Cardiac muscle cell (in vitro differentiated cells and primary cell): ENCODE data around the gene ARMS2. TPM values are rescaled to one million over a fixed set of nuclear protein-coding genes. Genes with fewer than 3 reads are reported as not detected.

Experiments used
- DNase-seq, 2 donors: peaks; one replicate each; pipeline versions ENCODE4 v3.0.0 to v3.0.0-alpha.2; 2010 to 2017; ENCODE audit warnings: low read depth in 1 of 2, low spot score in 1 of 2
- H3K27ac ChIP-seq: fragments of 200-600 bp; sonication (generic); 2 replicates; pipeline ENCODE4 v1.5.1; 2016
- H3K27me3 ChIP-seq: fragments of 200-600 bp; sonication (generic); 2 replicates; pipeline ENCODE4 v1.6.0; 2016; ENCODE audit warnings: control low read depth
- H3K36me3 ChIP-seq: fragments of 200-600 bp; sonication (generic); 2 replicates; pipeline ENCODE4 v1.5.1; 2016; ENCODE audit warnings: control low read depth
- H3K4me1 ChIP-seq: fragments of 200-600 bp; sonication (generic); 2 replicates; pipeline ENCODE4 v1.8.1; 2017; ENCODE audit warnings: low read depth, mild to moderate bottlenecking, mixed run types
- H3K4me3 ChIP-seq: fragments of 200-600 bp; sonication (generic); 2 replicates; pipeline ENCODE4 v1.5.1; 2016; ENCODE audit warnings: mild to moderate bottlenecking
- H3K9me3 ChIP-seq: fragments of 200-600 bp; sonication (generic); 2 replicates; pipeline ENCODE4 v1.5.1; 2017; ENCODE audit warnings: low read depth, mild to moderate bottlenecking, control low read depth
- CTCF ChIP-seq: IDR thresholded peaks from 2 replicates; pipeline ENCODE4 v1.5.1; 2012; ENCODE audit warnings: low read depth, mild to moderate bottlenecking, low read length
- polyA plus RNA-seq: library from polyadenylated mRNA; unstranded; fragments of >200 nt; fragmentation: Nextera tagmentation; extraction: Ambion mirVana; gene quantifications from 2 replicates; pipeline ENCODE4 v1.2.1, GENCODE V29; 2016
- total RNA-seq: library from RNA; depleted of rRNA; stranded (reverse); fragments of >200 nt; gene quantifications from 2 replicates; pipeline ENCODE4 v1.2.3, GENCODE V29; 2016

ARMS2 gene
- total and polyA plus RNA-seq, 2 experiments from 2014 or later: not detected

GRCh38 chr10:122419876-122420623 lies 34.4 kb upstream of the ARMS2 start:
- DNase-seq: peak in 1 of 2 donors; percentile 81
- Histone ChIP-seq H3K27me3 (no peaks in the 10 kb centered on the region), H3K4me3 (no peak overlapping the region), H3K4me1 (no peaks in the 10 kb centered on the region), H3K27ac (no peak overlapping the region), H3K36me3 (peaks cover 18% of the 10 kb centered on the region), H3K9me3 (no peaks in the 10 kb centered on the region)
- TF ChIP-seq CTCF: no peak

- no peaks in the 10 kb centered on the region for H3K4me1 ChIP-seq
- no peak overlapping the region for H3K27ac ChIP-seq
- no peaks in the 10 kb centered on the region for H3K9me3 ChIP-seq
- no peak for TF ChIP-seq CTCF
- H3K27me3 ChIP-seq: no peaks in the 10 kb centered on the region
- DNase-seq: no peak
- peaks cover 19% of the 10 kb centered on the region for H3K36me3 ChIP-seq
- no peak overlapping the region for H3K4me3 ChIP-seq
These were observed 33.8 kb upstream of the ARMS2 start for GRCh38 chr10:122420624-122421007.

- peaks cover 19% of the 10 kb centered on the region for H3K36me3 ChIP-seq
- no peaks in the 10 kb centered on the region for H3K9me3 ChIP-seq
- no peak overlapping the region for H3K27ac ChIP-seq
- H3K4me3 ChIP-seq: no peak overlapping the region
- H3K4me1 ChIP-seq: no peaks in the 10 kb centered on the region
- no peaks in the 10 kb centered on the region for H3K27me3 ChIP-seq
- no peak for DNase-seq
- no peak for TF ChIP-seq CTCF
These were observed 33.3 kb upstream of the ARMS2 start for GRCh38 chr10:122421054-122421625.

- peak in 1 of 2 donors; percentile 9 for DNase-seq
- Histone ChIP-seq H3K36me3 (peaks cover 14% of the 10 kb centered on the region), H3K4me1 (no peaks in the 10 kb centered on the region), H3K27ac (no peak overlapping the region), H3K4me3 (no peak overlapping the region), H3K27me3 (no peaks in the 10 kb centered on the region), H3K9me3 (no peaks in the 10 kb centered on the region)
- TF ChIP-seq CTCF: no peak
These were observed 32.7 kb upstream of the ARMS2 start for GRCh38 chr10:122421742-122422141.

GRCh38 chr10:122422266-122422989 lies 32.0 kb upstream of the ARMS2 start:
- no peak overlapping the region for H3K27ac ChIP-seq
- DNase-seq: no peak
- H3K4me3 ChIP-seq: no peak overlapping the region
- no peaks in the 10 kb centered on the region for H3K9me3 ChIP-seq
- peaks cover 10% of the 10 kb centered on the region for H3K36me3 ChIP-seq
- H3K4me1 ChIP-seq: no peaks in the 10 kb centered on the region
- no peak for TF ChIP-seq CTCF
- no peaks in the 10 kb centered on the region for H3K27me3 ChIP-seq
